Astrocyte of the cerebellum (primary cell): ENCODE results near the gene SLC38A3.

Experiments
- DNase-seq: peaks from one replicate; pipeline ENCODE4 v3.0.0-alpha.2; 2011; ENCODE audit warnings: low read depth
- H3K4me3 ChIP-seq: 2 replicates; pipeline ENCODE4 v1.5.1; 2011; ENCODE audit warnings: mild to moderate bottlenecking, low read depth, low read length, moderate library complexity
- CTCF ChIP-seq: IDR thresholded peaks from 2 replicates; pipeline ENCODE4 v1.5.1; 2012; ENCODE audit warnings: low read length, low read depth, moderate library complexity, mild to moderate bottlenecking; ENCODE audit errors: missing control alignments
- in situ Hi-C: cut with HindIII; loops from 2 replicates; pipeline ENCODE4 v1.10.0; 2017; ENCODE audit warnings: low sequenced_read_pairs

Gene SLC38A3

GRCh38 chr3:50204804-50205412 is at the start of gene SLC38A3:
Gene SLC38A3, plus strand, starts transcription at chr3:50205271. Its CDS starts 8,929 bp downstream, at chr3:50214200.
- TF ChIP-seq CTCF = no peak
- DNase-seq = no peak
- peak within 1 kb of the TSS; percentile 34 for H3K4me3 ChIP-seq
- in situ Hi-C loops = no loop called here

- peak overlapping the region; percentile 69 for H3K4me3 ChIP-seq
- DNase-seq = no peak
- in situ Hi-C loops = no loop called here
- no peak for TF ChIP-seq CTCF
Measured at GRCh38 chr3:50155491-50155878, 49.6 kb upstream of the SLC38A3 start.

GRCh38 chr3:50155891-50156290 is 49.2 kb upstream of the SLC38A3 start:
- no peak for DNase-seq
- H3K4me3 ChIP-seq = peak overlapping the region; percentile 69
- TF ChIP-seq CTCF = no peak
- in situ Hi-C loops = no loop called here

GRCh38 chr3:50156549-50157493 is 48.2 kb upstream of the SLC38A3 start:
- TF ChIP-seq CTCF = no peak
- in situ Hi-C loops = no loop called here
- H3K4me3 ChIP-seq = peak overlapping the region; percentile 69
- DNase-seq = no peak

GRCh38 chr3:50157827-50158529 is 47.1 kb upstream of the SLC38A3 start:
- no peak for TF ChIP-seq CTCF
- no peak overlapping the region for H3K4me3 ChIP-seq
- no peak for DNase-seq
- in situ Hi-C loops = no loop called here

- no peak for TF ChIP-seq CTCF
- no peak for DNase-seq
- no peak overlapping the region for H3K4me3 ChIP-seq
- in situ Hi-C loops = no loop called here
Measured at GRCh38 chr3:50158530-50159146, 46.4 kb upstream of the SLC38A3 start.
